Mesenchymal stem cell (in vitro differentiated cells and primary cell): ENCODE data around the gene KHK.
A peak's percentile ranks its signal among the peaks of the same experiment; 100 is the strongest.

ENCODE experiments used
- DNase-seq: peaks from one replicate; pipeline ENCODE4 v3.0.0-alpha.2; 2013
- H2AFZ ChIP-seq: one replicate; pipeline ENCODE4 v1.6.1; 2013; ENCODE audit warnings: low read depth, mild to moderate bottlenecking, control low read depth, inconsistent platforms, low read length, moderate library complexity
- H2AK5ac ChIP-seq: 2 replicates; pipeline ENCODE4 v1.6.1; 2013; ENCODE audit warnings: low read length, moderate library complexity, mild to moderate bottlenecking, inconsistent platforms; ENCODE audit not compliant: severe bottlenecking
- H2BK120ac ChIP-seq: one replicate; pipeline ENCODE4 v1.6.1; 2013; ENCODE audit warnings: low read depth, mild to moderate bottlenecking, inconsistent platforms, low read length, moderate library complexity
- H2BK12ac ChIP-seq, 2 experiments: one replicate each; pipeline ENCODE4 v1.6.1; 2013; ENCODE audit warnings: inconsistent platforms in 2 of 2, low read length in 2 of 2, mild to moderate bottlenecking in 2 of 2, moderate library complexity in 2 of 2, control low read depth in 1 of 2
- H2BK15ac ChIP-seq: one replicate; pipeline ENCODE4 v1.6.1; 2013; ENCODE audit warnings: mild to moderate bottlenecking, low read depth, inconsistent platforms; ENCODE audit not compliant: poor library complexity, severe bottlenecking
- H2BK5ac ChIP-seq: 2 replicates; pipeline ENCODE4 v1.6.1; 2013; ENCODE audit warnings: low read depth, mild to moderate bottlenecking, low read length, control low read depth, inconsistent platforms; ENCODE audit not compliant: poor library complexity, severe bottlenecking
- H3K14ac ChIP-seq, 2 experiments: one replicate each; pipeline ENCODE4 v1.6.1; 2013; ENCODE audit warnings: inconsistent platforms in 2 of 2, low read length in 2 of 2, control low read depth in 1 of 2, mild to moderate bottlenecking in 1 of 2, moderate library complexity in 1 of 2
- H3K18ac ChIP-seq, 2 experiments: one replicate each; pipeline ENCODE4 v1.6.1; 2013; ENCODE audit warnings: inconsistent platforms in 2 of 2, low read length in 2 of 2, control low read depth in 1 of 2, low read depth in 1 of 2, mild to moderate bottlenecking in 1 of 2
- H3K23ac ChIP-seq, 2 experiments: one replicate each; pipeline ENCODE4 v1.6.1; 2013; ENCODE audit warnings: inconsistent platforms in 2 of 2, low read length in 2 of 2, mild to moderate bottlenecking in 2 of 2, moderate library complexity in 2 of 2, control low read depth in 1 of 2
- H3K27ac ChIP-seq: 2 replicates; pipeline ENCODE4 v1.5.1; 2013; ENCODE audit warnings: mild to moderate bottlenecking, moderate library complexity, low read length, control low read depth, inconsistent platforms; ENCODE audit not compliant: poor library complexity, severe bottlenecking
- H3K27me3 ChIP-seq, 2 experiments: 2 replicates each; pipeline versions ENCODE4 v1.6.1 to v1.7.0; 2013; ENCODE audit warnings: low read length in 2 of 2, mild to moderate bottlenecking in 2 of 2, moderate library complexity in 2 of 2, control low read depth in 1 of 2, inconsistent platforms in 1 of 2; ENCODE audit not compliant: control insufficient read depth in 1 of 2, insufficient read depth in 1 of 2
- H3K36me3 ChIP-seq, 2 experiments: 2 replicates each; pipeline versions ENCODE4 v1.6.1 to v1.7.0; 2013; ENCODE audit warnings: low read length in 2 of 2, control low read depth in 1 of 2, inconsistent platforms in 1 of 2, low read depth in 1 of 2, mild to moderate bottlenecking in 1 of 2; ENCODE audit not compliant: insufficient read depth in 2 of 2, control insufficient read depth in 1 of 2
- H3K4ac ChIP-seq, 2 experiments: one replicate each; pipeline ENCODE4 v1.6.1; 2013; ENCODE audit warnings: inconsistent platforms in 2 of 2, low read length in 2 of 2, mild to moderate bottlenecking in 2 of 2, moderate library complexity in 2 of 2, control low read depth in 1 of 2, low read depth in 1 of 2
- H3K4me1 ChIP-seq: 2 replicates; pipeline ENCODE4 v1.6.1; 2013; ENCODE audit warnings: low read depth, low read length, control low read depth; ENCODE audit not compliant: control insufficient read depth, insufficient read depth
- H3K4me2 ChIP-seq: 2 replicates; pipeline ENCODE4 v1.6.1; 2013; ENCODE audit warnings: low read length, mild to moderate bottlenecking, inconsistent platforms; ENCODE audit not compliant: poor library complexity, severe bottlenecking
- H3K4me3 ChIP-seq, 2 experiments: 2 replicates each; pipeline versions ENCODE4 v1.5.1 to v1.7.0; 2013; ENCODE audit warnings: low read length in 2 of 2, mild to moderate bottlenecking in 2 of 2, control low read depth in 1 of 2, low read depth in 1 of 2; ENCODE audit not compliant: insufficient read depth in 1 of 2
- H3K79me1 ChIP-seq: replicated peaks from 2 replicates; pipeline ENCODE4 v1.6.1; 2013; ENCODE audit warnings: mild to moderate bottlenecking, control low read depth, low read length, inconsistent platforms; ENCODE audit not compliant: poor library complexity, severe bottlenecking
- H3K9ac ChIP-seq: 2 replicates; pipeline ENCODE4 v1.7.0; 2013; ENCODE audit warnings: mild to moderate bottlenecking, low read length, moderate library complexity
- H3K9me3 ChIP-seq: 2 replicates; pipeline ENCODE4 v1.7.0; 2013; ENCODE audit warnings: mild to moderate bottlenecking, low read length; ENCODE audit not compliant: control insufficient read depth
- H4K8ac ChIP-seq: one replicate; pipeline ENCODE4 v1.6.1; 2013; ENCODE audit warnings: inconsistent platforms, mild to moderate bottlenecking, low read length, moderate library complexity
- H4K91ac ChIP-seq: one replicate; pipeline ENCODE4 v1.6.1; 2013; ENCODE audit warnings: mild to moderate bottlenecking, low read length, inconsistent platforms
- WGBS: methylation state at CpG from one replicate; pipeline ENCODE4 v1.1.7; 2013; ENCODE audit warnings: mixed read lengths; 5-methylcytosine and 5-hydroxymethylcytosine counted together

The KHK gene

DNA sequence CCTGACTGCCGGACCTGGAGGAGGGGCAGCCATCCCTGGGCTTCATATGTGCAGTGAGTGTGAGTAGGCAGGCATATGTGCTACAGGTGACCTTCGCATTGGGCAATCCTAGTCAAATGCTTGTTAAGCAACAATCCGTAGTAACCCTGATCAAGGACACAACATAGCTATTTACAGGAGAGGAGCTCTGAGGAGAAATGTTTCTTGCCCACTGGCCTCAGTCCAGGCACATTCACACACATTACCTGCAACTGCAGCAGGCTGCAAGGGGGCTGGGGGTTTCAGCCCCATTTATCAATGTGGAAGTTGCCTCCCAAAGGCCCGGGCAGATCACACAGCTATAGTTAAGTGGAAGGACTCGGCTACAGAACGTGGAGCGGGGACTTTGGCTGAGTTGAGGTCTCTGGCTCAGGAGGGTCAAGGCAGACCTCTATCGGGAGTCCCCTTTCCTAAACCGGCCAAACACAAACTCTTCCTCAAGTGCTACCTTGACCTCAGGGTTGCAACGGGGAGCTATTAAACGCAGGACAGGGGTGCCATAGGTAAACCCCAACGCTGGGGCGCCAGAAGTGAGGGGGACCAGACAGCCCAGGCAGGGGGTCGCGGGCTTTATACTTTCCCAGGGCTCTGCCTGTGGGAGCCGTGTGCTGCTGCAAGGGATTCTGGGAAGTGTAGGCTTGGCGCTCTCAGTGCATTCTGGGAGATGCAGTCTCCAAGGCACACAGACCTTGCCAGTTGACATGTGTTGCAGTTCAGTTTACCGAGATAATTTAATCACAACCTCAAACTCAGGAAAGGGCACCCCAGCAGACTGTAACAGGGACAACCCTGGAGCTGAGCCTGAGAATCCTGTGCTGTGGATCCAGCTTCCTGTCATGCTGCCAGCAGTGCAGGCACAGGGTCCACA lies 9.4 kb downstream of the KHK start:
- H3K9me3 ChIP-seq: no peaks in the 10 kb centered on the region
- H3K4me1 ChIP-seq: peaks cover 20% of the 10 kb centered on the region
- H4K8ac ChIP-seq: peak overlapping the region; percentile 76
- DNase-seq: peak; percentile 59
- 42% methylated on average over 18 of the region's 18 CpGs for WGBS
- H3K4me2 ChIP-seq: peak overlapping the region; percentile 44
- H3K18ac ChIP-seq: peak overlapping the region in 1 of 2 experiments; percentile 61
- H2AK5ac ChIP-seq: no peak overlapping the region
- H4K91ac ChIP-seq: peak overlapping the region; percentile 41
- H3K27ac ChIP-seq: no peak overlapping the region
- H2BK120ac ChIP-seq: no peak overlapping the region
- H3K23ac ChIP-seq: no peak overlapping the region
- H3K9ac ChIP-seq: peak overlapping the region; percentile 53
- H3K36me3 ChIP-seq: no peaks in the 10 kb centered on the region
- H2BK12ac ChIP-seq: no peak overlapping the region
- H2BK5ac ChIP-seq: no peak overlapping the region
- peak overlapping the region; percentile 46 for H2AFZ ChIP-seq
- no peak overlapping the region for H2BK15ac ChIP-seq
- no peaks in the 10 kb centered on the region for H3K79me1 ChIP-seq
- H3K14ac ChIP-seq: no peak overlapping the region
- peaks cover 0 to 11% of the 10 kb centered on the region in 2 experiments for H3K27me3 ChIP-seq
- H3K4ac ChIP-seq: no peak overlapping the region
- H3K4me3 ChIP-seq: peak overlapping the region in 1 of 2 experiments; percentile 71

DNA sequence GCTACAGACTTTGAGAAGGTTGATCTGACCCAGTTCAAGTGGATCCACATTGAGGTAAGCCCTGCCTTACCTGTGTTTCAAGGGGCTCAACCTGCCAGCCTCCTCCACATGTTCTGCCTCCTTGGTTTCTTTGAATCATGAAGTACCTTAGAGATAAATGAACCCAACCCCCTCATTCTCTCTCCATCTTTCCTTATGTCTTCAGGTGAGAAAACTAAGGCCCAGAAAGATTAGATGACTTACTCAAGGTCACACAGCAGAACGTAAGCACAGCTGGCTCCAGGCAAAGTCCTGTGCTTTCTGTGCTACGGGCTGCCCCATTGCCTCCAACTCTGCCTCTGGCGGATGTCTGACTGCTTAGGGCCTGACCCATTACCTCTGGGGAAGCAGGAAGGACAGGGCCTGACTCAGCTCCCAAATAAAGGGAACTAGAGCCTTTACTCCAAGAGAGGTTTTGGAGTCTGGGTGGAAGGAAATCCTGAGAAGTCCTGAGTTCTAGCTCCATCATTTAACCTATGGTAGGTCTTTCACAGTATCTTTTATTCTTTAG lies 10.3 kb downstream of the KHK start:
- Histone ChIP-seq H2BK120ac (no peak overlapping the region), H3K27me3 (peaks cover 1 to 19% of the 10 kb centered on the region in 2 experiments), H2AK5ac (no peak overlapping the region), H3K18ac (no peak overlapping the region), H3K4me2 (no peak overlapping the region), H2BK15ac (no peak overlapping the region), H4K8ac (no peak overlapping the region), H4K91ac (no peak overlapping the region), H3K36me3 (no peaks in the 10 kb centered on the region), H3K14ac (no peak overlapping the region), H2BK5ac (no peak overlapping the region), H3K4me1 (peaks cover 20% of the 10 kb centered on the region), H2BK12ac (no peak overlapping the region), H3K23ac (no peak overlapping the region), H3K79me1 (no peaks in the 10 kb centered on the region), H3K4me3 (no peak overlapping the region), H2AFZ (no peak overlapping the region), H3K4ac (no peak overlapping the region), H3K27ac (no peak overlapping the region), H3K9me3 (no peaks in the 10 kb centered on the region), H3K9ac (no peak overlapping the region)
- WGBS: 87% methylated on average over 3 of the region's 3 CpGs
- DNase-seq: no peak

DNA sequence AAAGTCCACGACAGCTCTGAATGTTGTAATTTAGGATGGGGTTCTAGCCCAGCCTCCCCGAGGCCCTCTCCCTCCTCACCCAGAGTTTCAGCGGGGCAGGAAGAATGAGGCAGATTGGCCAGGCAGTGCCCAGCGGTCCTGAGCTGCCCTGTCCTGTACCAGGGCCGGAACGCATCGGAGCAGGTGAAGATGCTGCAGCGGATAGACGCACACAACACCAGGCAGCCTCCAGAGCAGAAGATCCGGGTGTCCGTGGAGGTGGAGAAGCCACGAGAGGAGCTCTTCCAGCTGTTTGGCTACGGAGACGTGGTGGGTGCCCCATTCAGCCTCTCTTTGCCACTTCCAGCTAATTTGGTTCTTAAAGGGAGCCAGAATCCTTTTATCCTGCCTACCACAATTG lies 10.8 kb downstream of the KHK start:
- H2AK5ac ChIP-seq: no peak overlapping the region
- H3K23ac ChIP-seq: no peak overlapping the region

DNA sequence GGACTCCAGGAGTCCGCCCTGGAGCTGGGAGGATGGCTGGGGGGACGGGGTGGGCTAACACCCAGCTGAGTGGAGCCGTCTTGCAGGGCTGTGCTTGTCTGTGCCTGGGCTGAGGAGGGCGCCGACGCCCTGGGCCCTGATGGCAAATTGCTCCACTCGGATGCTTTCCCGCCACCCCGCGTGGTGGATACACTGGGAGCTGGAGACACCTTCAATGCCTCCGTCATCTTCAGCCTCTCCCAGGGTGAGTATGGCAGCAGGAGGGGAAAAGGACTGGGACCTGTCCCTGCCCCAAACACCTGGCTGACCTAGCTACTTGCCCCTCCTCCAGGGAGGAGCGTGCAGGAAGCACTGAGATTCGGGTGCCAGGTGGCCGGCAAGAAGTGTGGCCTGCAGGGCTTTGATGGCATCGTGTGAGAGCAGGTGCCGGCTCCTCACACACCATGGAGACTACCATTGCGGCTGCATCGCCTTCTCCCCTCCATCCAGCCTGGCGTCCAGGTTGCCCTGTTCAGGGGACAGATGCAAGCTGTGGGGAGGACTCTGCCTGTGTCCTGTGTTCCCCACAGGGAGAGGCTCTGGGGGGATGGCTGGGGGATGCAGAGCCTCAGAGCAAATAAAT lies 12.9 kb downstream of the KHK start:
- no peak overlapping the region for H4K91ac ChIP-seq

More for the DNA sequence above, 10.8 kb downstream of the KHK start:
- no peak overlapping the region for H3K14ac ChIP-seq
- H2BK15ac ChIP-seq: no peak overlapping the region
- no peak overlapping the region for H4K8ac ChIP-seq
- no peak overlapping the region for H3K27ac ChIP-seq
- H3K9ac ChIP-seq: no peak overlapping the region
- DNase-seq: no peak
- no peak overlapping the region for H2BK120ac ChIP-seq
- peaks cover 6 to 24% of the 10 kb centered on the region in 2 experiments for H3K27me3 ChIP-seq
- WGBS: 91% methylated on average over 14 of the region's 14 CpGs
- H2BK5ac ChIP-seq: no peak overlapping the region
- H3K4ac ChIP-seq: no peak overlapping the region
- peaks cover 20% of the 10 kb centered on the region for H3K4me1 ChIP-seq
- H2AFZ ChIP-seq: no peak overlapping the region
- no peak overlapping the region for H3K4me3 ChIP-seq
- H3K18ac ChIP-seq: no peak overlapping the region
- H2BK12ac ChIP-seq: no peak overlapping the region
- no peak overlapping the region for H3K4me2 ChIP-seq
- H3K9me3 ChIP-seq: no peaks in the 10 kb centered on the region
- H3K79me1 ChIP-seq: no peaks in the 10 kb centered on the region
- no peaks in the 10 kb centered on the region for H3K36me3 ChIP-seq
- no peak overlapping the region for H4K91ac ChIP-seq

More for the DNA sequence above, 12.9 kb downstream of the KHK start:
- no peak overlapping the region for H2BK120ac ChIP-seq
- H3K79me1 ChIP-seq: no peaks in the 10 kb centered on the region
- no peak overlapping the region for H2BK12ac ChIP-seq
- H3K18ac ChIP-seq: no peak overlapping the region
- no peak overlapping the region for H3K9ac ChIP-seq
- H3K4me1 ChIP-seq: peaks cover 7% of the 10 kb centered on the region
- WGBS: 85% methylated on average over 16 of the region's 19 CpGs
- H2BK5ac ChIP-seq: no peak overlapping the region
- H3K27ac ChIP-seq: no peak overlapping the region
- H3K14ac ChIP-seq: peak overlapping the region in 1 of 2 experiments; percentile 23
- no peak for DNase-seq
- no peak overlapping the region for H3K4ac ChIP-seq
- H2BK15ac ChIP-seq: no peak overlapping the region
- no peak overlapping the region for H3K4me2 ChIP-seq
- H2AK5ac ChIP-seq: no peak overlapping the region
- H3K9me3 ChIP-seq: no peaks in the 10 kb centered on the region
- H2AFZ ChIP-seq: no peak overlapping the region
- no peaks in the 10 kb centered on the region for H3K36me3 ChIP-seq
- no peak overlapping the region for H3K4me3 ChIP-seq
- no peak overlapping the region for H4K8ac ChIP-seq
- no peak overlapping the region for H3K23ac ChIP-seq
- H3K27me3 ChIP-seq: peaks cover 9 to 38% of the 10 kb centered on the region in 2 experiments
